ENCODE results near the gene FZD7. TPM values are rescaled to one million over a fixed set of nuclear protein-coding genes. Genes with fewer than 3 reads are reported as not detected.

FZD7 gene
- polyA plus RNA-seq, 3 donors = 54.8 to 72.0 (median 65.9) TPM

- DNase-seq = no peak
Observed at GRCh38 chr2:202034249-202035088, 814 bp downstream of the FZD7 start.

- DNase-seq = no peak
Observed at GRCh38 chr2:202035089-202035940, 1.7 kb downstream of the FZD7 start.

GRCh38 chr2:202035941-202036372 lies 2.3 kb downstream of the FZD7 start:
- no peak for DNase-seq

GRCh38 chr2:202036601-202037037 lies 3.0 kb downstream of the FZD7 start:
- DNase-seq = no peak

GRCh38 chr2:202037086-202037485 lies 3.4 kb downstream of the FZD7 start:
- no peak for DNase-seq

- no peak for DNase-seq
Observed at GRCh38 chr2:202038471-202039277, 5.0 kb downstream of the FZD7 start.

- no peak for DNase-seq
Observed at GRCh38 chr2:202039278-202040078, 5.8 kb downstream of the FZD7 start.

GRCh38 chr2:202040079-202040844 lies 6.6 kb downstream of the FZD7 start:
- DNase-seq = no peak

GRCh38 chr2:202042444-202042843 lies 8.8 kb downstream of the FZD7 start:
- DNase-seq = no peak

GRCh38 chr2:202043475-202043874 lies 9.8 kb downstream of the FZD7 start:
- DNase-seq = no peak

- no peak for DNase-seq
Observed at GRCh38 chr2:202044777-202045176, 11.1 kb downstream of the FZD7 start.

- no peak for DNase-seq
Observed at GRCh38 chr2:202046572-202046971, 12.9 kb downstream of the FZD7 start.

GRCh38 chr2:202049092-202049728 lies 15.6 kb downstream of the FZD7 start:
- DNase-seq = no peak

GRCh38 chr2:202049840-202050239 lies 16.2 kb downstream of the FZD7 start:
- DNase-seq = no peak

GRCh38 chr2:202050652-202051051 lies 17.0 kb downstream of the FZD7 start:
- no peak for DNase-seq

GRCh38 chr2:202051499-202052161 lies 18.0 kb downstream of the FZD7 start:
- DNase-seq = no peak

GRCh38 chr2:202052235-202052634 lies 18.6 kb downstream of the FZD7 start:
- DNase-seq = no peak

- no peak for DNase-seq
Observed at GRCh38 chr2:202054679-202055078, 21.0 kb downstream of the FZD7 start.

GRCh38 chr2:202056611-202057010 lies 23.0 kb downstream of the FZD7 start:
- no peak for DNase-seq

Measured in renal pelvis (tissue), 4 donors.